H1 (cell line): ENCODE data around the gene CXXC4.

ENCODE experiments used
- EZH2 ChIP-seq: fragments of 200-600 bp; sonication (generic); IDR thresholded peaks from 2 replicates; pipeline ENCODE4 v1.7.1; 2012; ENCODE audit warnings: low read depth, mild to moderate bottlenecking, moderate library complexity, low read length, inconsistent platforms; ENCODE audit not compliant: severe bottlenecking
- POLR2AphosphoS5 ChIP-seq: IDR thresholded peaks from 2 replicates; pipeline ENCODE4 v1.6.1; 2011; ENCODE audit warnings: low read depth, low read length
- TF ChIP-seq, protein P1 (sequence below), 3 experiments: IDR thresholded peaks; 1 replicate in 2 of 3; 2 replicates in 1 of 3; pipeline versions ENCODE4 v1.5.1 to v1.6.1; 2011; ENCODE audit warnings: low read length in 3 of 3, mild to moderate bottlenecking in 3 of 3, inconsistent platforms in 2 of 3, low read depth in 1 of 3, moderate library complexity in 1 of 3; ENCODE audit not compliant: insufficient read depth in 1 of 3; ENCODE audit errors: control extremely low read depth in 1 of 3
- TF ChIP-seq, protein P2 (sequence below): IDR thresholded peaks from 2 replicates; pipeline ENCODE4 v1.6.1; 2012; ENCODE audit warnings: inconsistent platforms

DNA sequence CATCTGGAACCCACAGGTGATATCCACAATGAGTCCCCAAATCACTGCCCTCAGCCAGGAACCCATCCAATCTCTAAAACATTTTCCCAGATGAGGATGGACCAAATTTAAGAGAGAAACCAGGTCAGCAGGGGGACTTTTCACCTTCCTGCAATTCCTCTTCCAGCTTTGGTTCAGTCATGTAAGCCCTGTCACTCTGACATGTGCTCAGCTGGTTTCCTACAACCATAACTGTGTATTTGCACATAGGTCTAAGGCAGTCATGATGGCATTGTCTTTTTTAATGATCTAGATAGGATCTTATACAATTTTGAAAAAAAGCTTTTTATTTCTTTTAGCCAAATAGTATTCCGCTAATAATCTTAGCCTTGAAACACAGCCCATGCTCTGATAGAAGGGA lies 6.5 kb downstream of the CXXC4 start:
- TF ChIP-seq, protein P1, sequence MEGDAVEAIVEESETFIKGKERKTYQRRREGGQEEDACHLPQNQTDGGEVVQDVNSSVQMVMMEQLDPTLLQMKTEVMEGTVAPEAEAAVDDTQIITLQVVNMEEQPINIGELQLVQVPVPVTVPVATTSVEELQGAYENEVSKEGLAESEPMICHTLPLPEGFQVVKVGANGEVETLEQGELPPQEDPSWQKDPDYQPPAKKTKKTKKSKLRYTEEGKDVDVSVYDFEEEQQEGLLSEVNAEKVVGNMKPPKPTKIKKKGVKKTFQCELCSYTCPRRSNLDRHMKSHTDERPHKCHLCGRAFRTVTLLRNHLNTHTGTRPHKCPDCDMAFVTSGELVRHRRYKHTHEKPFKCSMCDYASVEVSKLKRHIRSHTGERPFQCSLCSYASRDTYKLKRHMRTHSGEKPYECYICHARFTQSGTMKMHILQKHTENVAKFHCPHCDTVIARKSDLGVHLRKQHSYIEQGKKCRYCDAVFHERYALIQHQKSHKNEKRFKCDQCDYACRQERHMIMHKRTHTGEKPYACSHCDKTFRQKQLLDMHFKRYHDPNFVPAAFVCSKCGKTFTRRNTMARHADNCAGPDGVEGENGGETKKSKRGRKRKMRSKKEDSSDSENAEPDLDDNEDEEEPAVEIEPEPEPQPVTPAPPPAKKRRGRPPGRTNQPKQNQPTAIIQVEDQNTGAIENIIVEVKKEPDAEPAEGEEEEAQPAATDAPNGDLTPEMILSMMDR (IDR thresholded peaks at IDR 0.05; ENCODE audit: control extremely low read depth in 1 of 3, insufficient read depth in 1 of 3, low read depth in 1 of 3, low read length in 3 of 3) = no peak
- TF ChIP-seq POLR2AphosphoS5 = no peak
- TF ChIP-seq, protein P2, sequence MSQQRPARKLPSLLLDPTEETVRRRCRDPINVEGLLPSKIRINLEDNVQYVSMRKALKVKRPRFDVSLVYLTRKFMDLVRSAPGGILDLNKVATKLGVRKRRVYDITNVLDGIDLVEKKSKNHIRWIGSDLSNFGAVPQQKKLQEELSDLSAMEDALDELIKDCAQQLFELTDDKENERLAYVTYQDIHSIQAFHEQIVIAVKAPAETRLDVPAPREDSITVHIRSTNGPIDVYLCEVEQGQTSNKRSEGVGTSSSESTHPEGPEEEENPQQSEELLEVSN = no peak
- no peak for TF ChIP-seq EZH2
